Smooth muscle cell (in vitro differentiated cells): ENCODE measurements around the gene ALK. TPM values are rescaled to one million over a fixed set of nuclear protein-coding genes. Genes with fewer than 3 reads are reported as not detected.

Experiments
- DNase-seq: peaks from one replicate; lab custom pipeline; 2025; ENCODE audit not compliant: unreplicated experiment; lab: John Stamatoyannopoulos, UW
- H2AFZ ChIP-seq: fragments of 200-600 bp; sonication (generic); 2 replicates; pipeline ENCODE4 v1.6.0; 2016; ENCODE audit warnings: antibody characterized with exemption, low read depth, mild to moderate bottlenecking
- H3F3A ChIP-seq: fragments of 200-600 bp; sonication (generic); 2 replicates; pipeline ENCODE4 v1.6.0; 2017; ENCODE audit warnings: antibody characterized with exemption, low read depth
- H3K27ac ChIP-seq: fragments of 200-600 bp; sonication (generic); 2 replicates; pipeline ENCODE4 v1.5.1; 2016; ENCODE audit warnings: low read depth, mild to moderate bottlenecking
- H3K27me3 ChIP-seq: fragments of 200-600 bp; sonication (generic); 2 replicates; pipeline ENCODE4 v1.6.1; 2016; ENCODE audit warnings: low read depth, mild to moderate bottlenecking
- H3K36me3 ChIP-seq: fragments of 200-600 bp; sonication (generic); 2 replicates; pipeline ENCODE4 v1.5.1; 2016; ENCODE audit warnings: low read depth
- H3K4me1 ChIP-seq: fragments of 200-600 bp; sonication (generic); 2 replicates; pipeline ENCODE4 v1.5.1; 2016; ENCODE audit warnings: low read depth
- H3K4me2 ChIP-seq: fragments of 200-600 bp; sonication (generic); 2 replicates; pipeline ENCODE4 v1.6.0; 2016; ENCODE audit warnings: mild to moderate bottlenecking
- H3K4me3 ChIP-seq: fragments of 200-600 bp; sonication (generic); 2 replicates; pipeline ENCODE4 v1.5.1; 2016; ENCODE audit warnings: mild to moderate bottlenecking
- H3K79me2 ChIP-seq: fragments of 200-600 bp; sonication (generic); 2 replicates; pipeline ENCODE4 v1.6.0; 2016; ENCODE audit warnings: low read depth, mild to moderate bottlenecking
- H3K9ac ChIP-seq: fragments of 200-600 bp; sonication (generic); 2 replicates; pipeline ENCODE4 v1.6.0; 2016; ENCODE audit warnings: low read depth
- H3K9me3 ChIP-seq: fragments of 200-600 bp; sonication (generic); replicated peaks from 2 replicates; pipeline ENCODE4 v1.5.1; 2016; ENCODE audit warnings: low read depth
- H4K20me1 ChIP-seq: fragments of 200-600 bp; sonication (generic); 2 replicates; pipeline ENCODE4 v1.6.0; 2016; ENCODE audit warnings: low read depth
- WGBS: methylation state at CpG from one replicate; pipeline ENCODE4 v1.1.7; 2016; ENCODE audit warnings: low lambda C conversion rate; 5-methylcytosine and 5-hydroxymethylcytosine counted together
- polyA plus RNA-seq: library from polyadenylated mRNA; unstranded; fragments of >200 nt; fragmentation: Nextera tagmentation; extraction: Ambion mirVana; gene quantifications from 2 replicates; pipeline ENCODE4 v1.2.1, GENCODE V29; 2016
- total RNA-seq: library from RNA; depleted of rRNA; stranded (reverse); fragments of >200 nt; gene quantifications from 2 replicates; pipeline ENCODE4 v1.2.3, GENCODE V29; 2014
- TF ChIP-seq, protein P1 (sequence below): fragments of 200-600 bp; sonication (generic); IDR thresholded peaks from 2 replicates; pipeline ENCODE4 v1.5.1; 2017; ENCODE audit warnings: borderline replicate concordance, mild to moderate bottlenecking, antibody characterized with exemption; ENCODE audit not compliant: insufficient read depth, poor library complexity, severe bottlenecking

ALK gene
- total and polyA plus RNA-seq, 2 experiments from 2014 or later, result 0.13 to 0.19 TPM

DNA sequence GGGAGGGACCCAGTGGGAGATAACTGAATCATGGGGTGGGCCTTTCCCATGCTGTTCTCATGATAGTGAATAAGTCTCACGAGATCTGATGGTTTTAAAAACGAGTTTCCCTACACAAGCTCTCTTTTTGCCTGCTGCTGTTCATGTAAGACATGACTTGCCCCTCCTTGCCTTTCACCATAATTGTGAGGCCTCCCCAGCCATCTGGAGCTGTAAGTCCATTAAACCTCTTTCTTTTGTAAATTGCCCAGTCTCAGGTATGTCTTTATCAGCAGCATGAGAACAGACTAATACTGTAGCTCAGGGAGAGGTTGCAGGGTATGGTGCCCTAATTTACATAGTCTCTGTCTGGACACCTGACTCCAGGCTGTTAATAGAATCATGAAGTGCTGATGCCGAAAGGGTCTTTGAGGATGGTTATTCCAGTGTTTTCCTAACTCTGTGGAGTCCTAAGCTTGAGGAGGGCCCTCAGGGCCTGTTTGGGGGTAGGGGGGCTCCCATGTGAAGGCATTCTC lies 343.2 kb downstream of the ALK start:
- Histone ChIP-seq H3K4me2 (no peak overlapping the region), H3K9me3 (no peaks in the 10 kb centered on the region), H3K4me3 (no peak overlapping the region), H3K36me3 (no peaks in the 10 kb centered on the region), H3F3A (no peaks in the 10 kb centered on the region), H3K79me2 (no peaks in the 10 kb centered on the region), H2AFZ (no peak overlapping the region), H3K9ac (no peak overlapping the region), H3K27me3 (peaks cover 84% of the 10 kb centered on the region), H4K20me1 (no peaks in the 10 kb centered on the region), H3K4me1 (no peaks in the 10 kb centered on the region), H3K27ac (no peak overlapping the region)
- no peak for DNase-seq
- WGBS, result 76% methylated on average over 3 of the region's 3 CpGs
- TF ChIP-seq, protein P1, sequence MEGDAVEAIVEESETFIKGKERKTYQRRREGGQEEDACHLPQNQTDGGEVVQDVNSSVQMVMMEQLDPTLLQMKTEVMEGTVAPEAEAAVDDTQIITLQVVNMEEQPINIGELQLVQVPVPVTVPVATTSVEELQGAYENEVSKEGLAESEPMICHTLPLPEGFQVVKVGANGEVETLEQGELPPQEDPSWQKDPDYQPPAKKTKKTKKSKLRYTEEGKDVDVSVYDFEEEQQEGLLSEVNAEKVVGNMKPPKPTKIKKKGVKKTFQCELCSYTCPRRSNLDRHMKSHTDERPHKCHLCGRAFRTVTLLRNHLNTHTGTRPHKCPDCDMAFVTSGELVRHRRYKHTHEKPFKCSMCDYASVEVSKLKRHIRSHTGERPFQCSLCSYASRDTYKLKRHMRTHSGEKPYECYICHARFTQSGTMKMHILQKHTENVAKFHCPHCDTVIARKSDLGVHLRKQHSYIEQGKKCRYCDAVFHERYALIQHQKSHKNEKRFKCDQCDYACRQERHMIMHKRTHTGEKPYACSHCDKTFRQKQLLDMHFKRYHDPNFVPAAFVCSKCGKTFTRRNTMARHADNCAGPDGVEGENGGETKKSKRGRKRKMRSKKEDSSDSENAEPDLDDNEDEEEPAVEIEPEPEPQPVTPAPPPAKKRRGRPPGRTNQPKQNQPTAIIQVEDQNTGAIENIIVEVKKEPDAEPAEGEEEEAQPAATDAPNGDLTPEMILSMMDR, result no peak

GRCh38 chr2:29576231-29576630 lies 345.2 kb downstream of the ALK start:
- TF ChIP-seq, protein P1, result no peak
- Histone ChIP-seq H3K27ac (no peak overlapping the region), H3K4me2 (no peak overlapping the region), H3K4me3 (no peak overlapping the region), H2AFZ (no peak overlapping the region), H3K79me2 (no peaks in the 10 kb centered on the region), H3K27me3 (peaks cover 88% of the 10 kb centered on the region), H4K20me1 (no peaks in the 10 kb centered on the region), H3F3A (no peaks in the 10 kb centered on the region), H3K9ac (no peak overlapping the region), H3K36me3 (no peaks in the 10 kb centered on the region), H3K9me3 (no peaks in the 10 kb centered on the region), H3K4me1 (no peaks in the 10 kb centered on the region)
- WGBS, result 33% methylated on average over 3 of the region's 3 CpGs
- DNase-seq, result no peak

GRCh38 chr2:29575370-29575890 lies 346.0 kb downstream of the ALK start:
- Histone ChIP-seq H3K36me3 (no peaks in the 10 kb centered on the region), H3K27me3 (peaks cover 92% of the 10 kb centered on the region), H3K4me2 (no peak overlapping the region), H3K4me3 (no peak overlapping the region), H3K4me1 (no peaks in the 10 kb centered on the region), H2AFZ (no peak overlapping the region), H3K9ac (no peak overlapping the region), H3K27ac (no peak overlapping the region), H3K79me2 (no peaks in the 10 kb centered on the region), H3F3A (no peaks in the 10 kb centered on the region), H4K20me1 (no peaks in the 10 kb centered on the region), H3K9me3 (no peaks in the 10 kb centered on the region)
- no peak for DNase-seq
- TF ChIP-seq, protein P1, result no peak
- 90% methylated on average over 4 of the region's 4 CpGs for WGBS

DNA sequence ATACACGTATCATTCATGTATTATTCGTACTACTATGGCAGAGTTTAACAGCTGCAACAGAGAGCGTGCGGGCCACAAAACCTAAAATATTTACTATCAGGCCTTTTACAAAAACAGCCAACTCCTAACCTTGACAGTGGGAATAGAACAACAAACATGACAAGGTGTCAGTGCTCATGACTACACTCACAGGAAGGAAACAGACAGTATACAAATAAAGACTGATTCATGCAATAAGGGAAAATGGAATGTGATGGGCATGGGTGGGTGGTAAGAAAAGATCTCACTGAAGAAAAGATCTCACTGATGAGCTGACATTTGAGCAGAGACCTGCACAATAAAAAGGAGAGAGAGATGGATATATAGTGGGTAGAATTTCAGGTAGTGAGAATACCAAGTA lies 347.8 kb downstream of the ALK start:
- no peaks in the 10 kb centered on the region for H3K9me3 ChIP-seq
- WGBS, result 92% methylated on average over 4 of the region's 4 CpGs
- no peak for DNase-seq

More for the DNA sequence above, 347.8 kb downstream of the ALK start:
- TF ChIP-seq, protein P1, result no peak
- Histone ChIP-seq H2AFZ (no peak overlapping the region), H3K36me3 (no peaks in the 10 kb centered on the region), H4K20me1 (no peaks in the 10 kb centered on the region), H3K27ac (no peak overlapping the region), H3K9ac (no peak overlapping the region), H3K4me3 (no peak overlapping the region), H3K4me1 (no peaks in the 10 kb centered on the region), H3K79me2 (no peaks in the 10 kb centered on the region), H3F3A (no peaks in the 10 kb centered on the region), H3K4me2 (no peak overlapping the region), H3K27me3 (peaks cover 92% of the 10 kb centered on the region)
